H1 (cell line): ENCODE measurements around the gene VASP. TPM values are rescaled to one million over a fixed set of nuclear protein-coding genes. Genes with fewer than 3 reads are reported as not detected.
"Not testable (repeated sequence)": the region's sequence is repeated elsewhere in the genome, so short reads cannot be mapped to it uniquely, and the experiment has no call there.

Experiments used
- CTCF ChIA-PET: fragments of 300-600 bp; sonication (Branson Sonifier 250); formaldehyde crosslinking; loops from one replicate; lab custom pipeline; 2021; ENCODE audit not compliant: partially characterized antibody; lab: Charles Lee
- POLR2A ChIA-PET: fragments of 300-600 bp; sonication (Branson Sonifier 250); formaldehyde crosslinking; loops from one replicate; lab custom pipeline; 2021; ENCODE audit warnings: inconsistent platforms; ENCODE audit not compliant: partially characterized antibody; lab: Charles Lee
- DNase-seq, 2 experiments: peaks; one replicate each; pipeline versions ENCODE4 v3.0.0 to v3.0.0-alpha.2; 2010 to 2022; ENCODE audit warnings: low spot score in 2 of 2, low read depth in 1 of 2, mixed read lengths in 1 of 2
- FAIRE-seq: peaks from 2 replicates; lab custom pipeline; 2011; peaks lifted over from hg19 to GRCh38; lab: Jason Lieb, UNC
- H2AFZ ChIP-seq: 2 replicates; pipeline ENCODE4 v1.8.1; 2012; ENCODE audit warnings: low read length, inconsistent platforms
- H2AK5ac ChIP-seq: 2 replicates; pipeline ENCODE4 v1.6.1; 2013; ENCODE audit warnings: low read depth, low read length
- H2BK120ac ChIP-seq: replicated peaks from 2 replicates; pipeline ENCODE3; 2013; ENCODE audit warnings: low read depth, low read length, inconsistent platforms
- H2BK12ac ChIP-seq: 2 replicates; pipeline ENCODE4 v1.6.1; 2013; ENCODE audit warnings: low read depth, low read length
- H2BK15ac ChIP-seq: 2 replicates; pipeline ENCODE4 v1.6.1; 2013; ENCODE audit warnings: low read length
- H2BK20ac ChIP-seq: 2 replicates; pipeline ENCODE4 v1.6.1; 2013; ENCODE audit warnings: low read length
- H2BK5ac ChIP-seq: 2 replicates; pipeline ENCODE4 v1.6.1; 2013; ENCODE audit warnings: low read depth, low read length
- H3K14ac ChIP-seq: 2 replicates; pipeline ENCODE4 v1.6.1; 2013; ENCODE audit warnings: inconsistent platforms; ENCODE audit not compliant: insufficient read length
- H3K18ac ChIP-seq: 2 replicates; pipeline ENCODE4 v1.6.1; 2013; ENCODE audit warnings: low read length; ENCODE audit errors: extremely low read depth
- H3K23ac ChIP-seq: 2 replicates; pipeline ENCODE4 v1.6.1; 2013; ENCODE audit warnings: inconsistent platforms; ENCODE audit not compliant: insufficient read length
- H3K23me2 ChIP-seq: 2 replicates; pipeline ENCODE4 v1.6.1; 2013; ENCODE audit warnings: low read depth, low read length
- H3K27ac ChIP-seq: 2 replicates; pipeline ENCODE4 v1.6.1; 2011; ENCODE audit warnings: low read depth, low read length, inconsistent platforms
- H3K27me3 ChIP-seq, 4 experiments: replicated peaks in 1 of 4; 1 replicate in 1 of 4; 2 replicates in 3 of 4; pipeline versions ENCODE4 v1.6.1 to v1.8.1; 2011 to 2013; ENCODE audit warnings: low read length in 3 of 4, mild to moderate bottlenecking in 3 of 4, inconsistent platforms in 2 of 4, mixed read lengths in 2 of 4, moderate library complexity in 1 of 4; ENCODE audit not compliant: control insufficient read depth in 3 of 4, insufficient read depth in 3 of 4; ENCODE audit errors: extremely low read depth in 1 of 4
- H3K36me3 ChIP-seq, 4 experiments: 2 replicates each; pipeline versions ENCODE4 v1.6.1 to v1.8.1; 2011 to 2013; ENCODE audit warnings: mild to moderate bottlenecking in 4 of 4, low read length in 3 of 4, moderate library complexity in 2 of 4, control low read depth in 1 of 4, inconsistent platforms in 1 of 4; ENCODE audit not compliant: insufficient read depth in 4 of 4, control insufficient read depth in 2 of 4
- H3K4ac ChIP-seq: replicated peaks from 2 replicates; pipeline ENCODE3; 2013; ENCODE audit warnings: low read length, low read depth, mixed read lengths, inconsistent platforms; ENCODE audit not compliant: insufficient read length
- H3K4me1 ChIP-seq, 4 experiments: replicated peaks in 1 of 4; 1 replicate in 1 of 4; 2 replicates in 3 of 4; pipeline versions ENCODE4 v1.6.1 to v1.8.1; 2011 to 2013; ENCODE audit warnings: low read length in 3 of 4, inconsistent platforms in 2 of 4, mixed read lengths in 1 of 4; ENCODE audit not compliant: insufficient read depth in 4 of 4, control insufficient read depth in 3 of 4
- H3K4me2 ChIP-seq, 2 experiments: 2 replicates each; pipeline versions ENCODE4 v1.6.1 to v1.8.1; 2011 to 2013; ENCODE audit warnings: low read depth in 2 of 2, low read length in 2 of 2, control low read depth in 1 of 2, inconsistent platforms in 1 of 2, mild to moderate bottlenecking in 1 of 2; ENCODE audit not compliant: insufficient read depth in 1 of 2
- H3K4me3 ChIP-seq, 4 experiments: fragments of 200-600, 300-600 bp in 1 of 4; sonication (generic), shearing (Covaris generic), sonication (Bioruptor Twin) in 1 of 4; 2 replicates each; pipeline versions ENCODE4 v1.5.1 to v1.8.1; 2011 to 2016; ENCODE audit warnings: low read length in 4 of 4, low read depth in 3 of 4, control low read depth in 2 of 4, inconsistent platforms in 2 of 4, mild to moderate bottlenecking in 2 of 4, mixed read lengths in 1 of 4, moderate library complexity in 1 of 4; ENCODE audit not compliant: insufficient read depth in 2 of 4; ENCODE audit errors: extremely low read depth in 1 of 4
- H3K56ac ChIP-seq: replicated peaks from 2 replicates; pipeline ENCODE3; 2013; ENCODE audit warnings: low read depth, mild to moderate bottlenecking, mixed read lengths, low read length, inconsistent platforms; ENCODE audit not compliant: insufficient read length
- H3K79me1 ChIP-seq: 2 replicates; pipeline ENCODE4 v1.6.1; 2013; ENCODE audit warnings: low read depth, low read length, control low read depth
- H3K79me2 ChIP-seq, 2 experiments: 2 replicates each; pipeline versions ENCODE4 v1.6.1 to v1.8.1; 2012 to 2013; ENCODE audit warnings: low read length in 2 of 2, mild to moderate bottlenecking in 2 of 2, inconsistent platforms in 1 of 2; ENCODE audit not compliant: insufficient read depth in 2 of 2, control insufficient read depth in 1 of 2
- H3K9ac ChIP-seq, 4 experiments: replicated peaks in 1 of 4; 1 replicate in 1 of 4; 2 replicates in 3 of 4; pipeline versions ENCODE4 v1.6.1 to v1.8.1; 2011 to 2013; ENCODE audit warnings: low read depth in 3 of 4, low read length in 3 of 4, control low read depth in 2 of 4, mild to moderate bottlenecking in 2 of 4, moderate library complexity in 2 of 4, inconsistent platforms in 1 of 4; ENCODE audit errors: extremely low read depth in 1 of 4
- H3K9me3 ChIP-seq, 2 experiments: 2 replicates each; pipeline versions ENCODE4 v1.6.1 to v1.8.1; 2012 to 2013; ENCODE audit warnings: mild to moderate bottlenecking in 2 of 2, moderate library complexity in 2 of 2, control low read depth in 1 of 2, inconsistent platforms in 1 of 2, low read depth in 1 of 2, low read length in 1 of 2, mixed read lengths in 1 of 2; ENCODE audit not compliant: insufficient read depth in 2 of 2
- H4K20me1 ChIP-seq, 2 experiments: replicated peaks in 1 of 2; 2 replicates each; pipeline versions ENCODE3 to v1.8.1; 2011 to 2013; ENCODE audit warnings: inconsistent platforms in 2 of 2, low read length in 2 of 2, mild to moderate bottlenecking in 1 of 2; ENCODE audit not compliant: insufficient read depth in 2 of 2, control insufficient read depth in 1 of 2
- H4K5ac ChIP-seq: 2 replicates; pipeline ENCODE4 v1.6.1; 2013; ENCODE audit warnings: low read length, low read depth, mixed read lengths, inconsistent platforms; ENCODE audit not compliant: insufficient read length
- H4K8ac ChIP-seq: 2 replicates; pipeline ENCODE4 v1.8.0; 2013; ENCODE audit warnings: mild to moderate bottlenecking, moderate library complexity, low read length, inconsistent platforms; ENCODE audit not compliant: insufficient read depth; ENCODE audit errors: extremely low read depth
- H4K91ac ChIP-seq: replicated peaks from 2 replicates; pipeline ENCODE3; 2013; ENCODE audit warnings: low read length, mixed read lengths, inconsistent platforms; ENCODE audit not compliant: insufficient read length
- WGBS, 2 experiments: shearing (Covaris generic) in 1 of 2; methylation state at CpG; one replicate each; pipeline versions ENCODE4 v1.1.6 to v1.1.7; 2013 to 2015; ENCODE audit warnings: low lambda C conversion rate in 2 of 2, mixed read lengths in 2 of 2, inconsistent platforms in 1 of 2, low coverage in 1 of 2, missing lambda C conversion rate in 1 of 2; ENCODE audit not compliant: insufficient replicate concordance in 2 of 2, insufficient coverage in 1 of 2, insufficient read length in 1 of 2; ENCODE audit errors: extremely low coverage in 1 of 2, missing lambda C conversion rate in 1 of 2; 5-methylcytosine and 5-hydroxymethylcytosine counted together
- polyA plus RNA-seq, 7 experiments: library from polyadenylated mRNA; depleted of rRNA in 3 of 7; stranded (reverse) in 5 of 7; unstranded in 2 of 7; fragments of >200 nt in 5 of 7; fragments of 200-250 nt in 2 of 7; gene quantifications; 1 replicate in 5 of 7; 2 replicates in 1 of 7; 4 replicates in 1 of 7; pipeline versions ENCODE4 v1.2.1 to v1.2.3, GENCODE V29; 2011 to 2013; ENCODE audit warnings: missing spikeins in 2 of 7, mixed read lengths in 2 of 7
- total RNA-seq: library from RNA; stranded (reverse); fragmentation: NEBNext Ultra II Directional; extraction: Animal tissue kit (Norgen Biotek cat#: 25700); gene quantifications from 2 replicates; pipeline ENCODE4 v1.2.1, GENCODE V29; 2021

The VASP gene
- total and polyA plus RNA-seq, 2 of the 8 experiments (the other 6 are each of a cell fraction or from before 2014, with no cell fraction given): 89.7 to 135 TPM

GRCh38 chr19:45510352-45510751 is 3.1 kb downstream of the VASP start:
- not testable (repeated sequence) for H2BK20ac ChIP-seq, H4K8ac ChIP-seq, H2BK15ac ChIP-seq, H3K9me3 ChIP-seq, FAIRE-seq, H2BK120ac ChIP-seq, H3K4me3 ChIP-seq, H3K23ac ChIP-seq, H2BK5ac ChIP-seq, H3K18ac ChIP-seq, H4K91ac ChIP-seq, H3K56ac ChIP-seq, H3K4me1 ChIP-seq, H3K27ac ChIP-seq, H3K23me2 ChIP-seq, H4K5ac ChIP-seq, H3K9ac ChIP-seq, H3K36me3 ChIP-seq, DNase-seq, H2AFZ ChIP-seq, H2AK5ac ChIP-seq, H3K4ac ChIP-seq, H3K27me3 ChIP-seq, H3K14ac ChIP-seq
- peaks cover 31 to 73% of the 10 kb centered on the region in 2 experiments for H3K79me2 ChIP-seq
- POLR2A ChIA-PET: interaction anchor here (1.0 to 3.2 kb wide), 3 partner anchors 11 to 29 kb away, joined by 3 to 25 read pairs (median 3); no protein-coding TSS in a partner anchor
- WGBS, 2 experiments: 89% methylated on average over 11 of the region's 11 CpGs; no CpG with 5 or more reads in 1 of the 2 experiments
- H4K20me1 ChIP-seq: peaks cover 12 to 23% of the 10 kb centered on the region in 2 experiments
- peak overlapping the region in 1 of 2 experiments; percentile 56; a peak in 1 of 4 replicates for H3K4me2 ChIP-seq
- 0 out of 2 replicates have a peak overlapping the region, but pooled peaks have one; percentile 17 for H2BK12ac ChIP-seq
- H3K79me1 ChIP-seq: peaks cover 24% of the 10 kb centered on the region
- CTCF ChIA-PET: interaction anchor here (0.8 to 2.4 kb wide), 8 partner anchors 10 to 48 kb away, joined by 3 to 15 read pairs (median 3); no protein-coding TSS in a partner anchor
